Bone marrow (tissue), 2 donors: ENCODE results near the gene RNF5.
"Not testable (repeated sequence)": the region's sequence is repeated elsewhere in the genome, so short reads cannot be mapped to it uniquely, and the experiment has no call there.

Experiments
- DNase-seq, 2 donors: peaks; one replicate each; lab custom pipeline; 2025; lab: John Stamatoyannopoulos, UW

Gene RNF5

GRCh38 chr6:32175711-32176475 lies 2.3 kb upstream of the RNF5 start, which contains the start of gene AGPAT1:
AGPAT1 (minus strand) TSS chr6:32176084; CDS start chr6:32171496, 4,588 bp downstream.
- DNase-seq: peak; percentile 77 to 91

DNA sequence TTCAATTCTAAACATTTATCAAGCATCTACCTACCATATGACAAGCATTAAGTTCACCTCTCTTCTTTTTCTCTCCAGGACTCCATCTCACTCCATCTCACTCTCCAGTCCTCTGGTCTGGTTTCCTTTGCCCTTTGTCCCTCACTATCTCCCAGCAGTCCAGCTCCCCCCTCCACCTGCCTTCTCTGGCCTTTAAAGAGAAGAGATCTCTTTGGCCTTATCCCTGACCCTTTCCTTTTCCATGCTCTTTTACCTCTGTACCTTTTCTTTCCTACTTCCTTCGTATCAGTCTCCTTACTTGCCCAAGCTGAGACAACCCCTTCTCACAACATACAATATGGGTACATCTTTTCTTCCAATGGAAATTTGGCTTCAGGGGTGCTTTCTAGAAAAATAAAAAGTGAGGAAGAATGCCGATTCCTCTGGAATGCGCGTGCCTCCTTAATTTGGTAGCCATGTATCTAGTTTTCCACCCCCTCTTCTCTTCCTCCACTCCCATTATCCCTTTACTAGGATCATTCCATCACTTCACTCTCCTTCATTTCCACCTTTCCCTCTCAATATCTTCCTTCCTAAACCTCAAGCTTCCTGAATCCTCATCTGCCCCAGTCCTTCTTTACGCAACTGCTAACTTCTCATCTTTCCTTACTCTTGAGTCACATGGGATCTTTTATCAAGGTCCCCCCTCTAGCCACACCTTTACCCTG lies 1.6 kb upstream of the RNF5 start:
- no peak for DNase-seq

DNA sequence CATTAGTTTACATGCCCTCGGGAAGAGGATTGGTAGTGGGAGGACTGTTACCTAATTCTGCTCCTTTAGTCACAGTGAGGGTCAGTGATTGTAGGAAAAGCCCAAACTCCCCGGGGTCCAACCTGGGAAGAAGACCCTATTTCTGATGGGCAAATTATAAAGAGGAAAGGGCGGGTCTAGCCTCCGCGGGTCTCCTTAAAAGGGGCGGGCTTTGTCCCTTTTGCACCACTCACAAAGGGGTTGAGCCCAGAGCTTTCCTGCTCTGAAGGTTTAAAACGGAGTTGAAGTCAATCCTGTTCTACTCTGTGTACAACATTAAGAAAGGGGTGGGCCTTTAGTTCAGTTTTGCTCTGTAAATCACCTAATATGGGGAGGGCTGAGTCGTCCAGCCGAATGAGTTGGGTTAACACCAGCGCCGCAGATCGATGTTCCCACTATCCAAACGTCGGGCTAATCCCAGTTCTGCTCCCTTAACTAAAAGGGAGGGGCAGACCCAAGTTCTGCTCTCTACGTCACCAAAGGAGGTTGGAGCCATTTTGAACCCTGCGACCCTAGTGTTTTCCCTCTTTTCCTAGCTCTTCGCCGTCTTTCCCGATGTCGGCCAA lies 920 bp upstream of the RNF5 start:
- no peak for DNase-seq

- DNase-seq: peak in 1 of 2 donors; percentile 43
Measured at GRCh38 chr6:32178547-32179440, 589 bp downstream of the RNF5 start.

GRCh38 chr6:32179766-32180405 lies 1.7 kb downstream of the RNF5 start:
- DNase-seq: no peak

DNA sequence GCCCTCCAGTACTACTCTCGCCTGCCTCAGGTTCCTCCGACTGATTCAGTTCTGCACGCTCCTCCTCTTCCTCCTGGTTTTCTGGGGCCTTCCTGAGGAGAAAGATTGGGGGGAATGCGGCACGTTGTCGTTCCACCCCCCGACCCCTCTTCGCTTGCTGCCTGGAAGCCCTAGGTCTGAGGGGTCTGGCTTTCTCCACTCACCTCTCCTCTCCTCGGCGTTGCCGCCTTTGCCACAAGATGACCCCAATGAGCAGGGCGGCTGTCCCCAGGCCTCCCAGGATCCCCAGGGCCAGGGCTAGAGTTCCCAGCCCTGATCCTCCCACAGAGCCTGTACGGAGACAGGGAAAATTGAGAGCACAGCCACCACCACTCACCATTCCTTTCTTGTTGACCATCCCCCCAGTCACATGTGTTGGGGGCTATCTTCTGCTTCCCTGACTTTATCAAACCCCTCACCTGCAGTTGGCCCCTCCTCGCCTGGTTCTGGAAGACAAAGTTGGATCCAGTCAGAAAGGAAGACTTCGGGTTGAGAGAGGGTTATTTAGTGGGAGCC lies 3.0 kb downstream of the RNF5 start:
- DNase-seq: no peak

GRCh38 chr6:32181915-32182529 lies 3.8 kb downstream of the RNF5 start:
- no peak for DNase-seq

GRCh38 chr6:32182555-32182981 lies 4.4 kb downstream of the RNF5 start:
- DNase-seq: no peak

- no peak for DNase-seq
Measured at GRCh38 chr6:32183030-32183429, 4.8 kb downstream of the RNF5 start.

- DNase-seq: no peak
Measured at GRCh38 chr6:32183483-32184083, 5.4 kb downstream of the RNF5 start.

DNA sequence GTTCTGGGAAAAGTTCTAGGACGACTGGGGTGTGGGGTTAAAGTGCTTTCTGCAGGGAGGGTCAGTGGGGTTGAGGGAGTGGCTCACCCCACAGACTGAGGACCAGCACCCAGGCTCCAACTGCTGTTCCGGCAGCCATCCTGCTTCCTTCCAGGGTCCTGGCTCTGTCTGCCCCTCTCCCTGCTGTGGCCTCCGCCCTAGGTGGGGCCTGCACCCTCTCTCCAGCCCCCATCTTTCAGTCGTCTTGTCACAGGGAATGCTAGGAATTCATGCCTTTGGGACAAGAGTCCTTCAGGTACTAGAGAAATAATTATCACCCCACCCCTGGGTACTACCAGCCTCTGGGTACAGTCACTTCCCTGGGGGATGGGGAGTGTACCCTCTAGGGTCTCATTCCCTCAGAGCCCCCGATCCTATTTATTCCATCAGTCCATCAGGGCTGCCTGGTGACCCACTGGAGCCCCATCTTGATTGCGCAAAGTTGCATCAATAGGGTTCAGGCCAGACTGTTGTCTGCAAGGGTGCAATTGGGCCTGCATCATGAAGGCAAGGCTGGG lies 6.0 kb downstream of the RNF5 start, which contains the start of gene AGER:
Gene AGER (minus strand): TSS at position 170 of the 557 bp plus-strand sequence. CDS start 31 bp downstream, at position 139.
- no peak for DNase-seq

GRCh38 chr6:32185681-32186131 lies 7.5 kb downstream of the RNF5 start:
- DNase-seq: not testable (repeated sequence)

GRCh38 chr6:32186151-32186840 lies 8.1 kb downstream of the RNF5 start:
- not testable (repeated sequence) for DNase-seq

GRCh38 chr6:32187009-32187709 lies 9.0 kb downstream of the RNF5 start:
- DNase-seq: no peak

DNA sequence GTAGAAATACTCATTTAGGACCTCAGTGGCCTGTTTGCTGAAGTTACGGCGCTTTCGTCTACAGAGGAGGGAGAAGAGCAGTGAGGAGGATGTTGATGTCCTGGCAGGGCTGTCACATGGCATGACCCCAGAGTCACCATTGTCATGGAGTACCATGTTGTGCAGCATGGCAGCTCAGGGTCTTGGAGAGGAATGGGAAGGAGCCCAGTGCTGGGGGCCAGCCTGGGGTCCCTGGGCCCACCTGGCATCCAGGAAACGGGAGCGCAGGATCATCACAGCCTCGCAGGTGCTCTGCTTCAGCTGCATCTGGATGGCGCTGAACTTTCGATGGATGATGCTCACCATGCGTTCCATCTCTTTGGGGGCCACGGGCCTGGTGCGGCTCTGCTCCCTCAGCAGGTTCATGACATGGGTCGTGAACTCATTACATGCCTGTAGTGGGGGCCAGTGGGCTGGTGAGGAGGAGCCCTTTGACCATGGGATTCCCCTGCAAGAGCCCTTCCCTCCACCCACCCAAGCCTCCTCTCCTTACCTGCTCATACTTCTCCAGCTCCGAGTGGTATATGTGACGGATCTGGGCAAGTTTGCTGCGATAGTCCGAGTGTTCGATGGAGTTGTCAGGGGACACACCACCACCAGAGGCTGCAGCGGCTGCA lies 9.6 kb downstream of the RNF5 start:
- DNase-seq: not testable (repeated sequence)

GRCh38 chr6:32188381-32189068 lies 10.3 kb downstream of the RNF5 start:
- DNase-seq: no peak

DNA sequence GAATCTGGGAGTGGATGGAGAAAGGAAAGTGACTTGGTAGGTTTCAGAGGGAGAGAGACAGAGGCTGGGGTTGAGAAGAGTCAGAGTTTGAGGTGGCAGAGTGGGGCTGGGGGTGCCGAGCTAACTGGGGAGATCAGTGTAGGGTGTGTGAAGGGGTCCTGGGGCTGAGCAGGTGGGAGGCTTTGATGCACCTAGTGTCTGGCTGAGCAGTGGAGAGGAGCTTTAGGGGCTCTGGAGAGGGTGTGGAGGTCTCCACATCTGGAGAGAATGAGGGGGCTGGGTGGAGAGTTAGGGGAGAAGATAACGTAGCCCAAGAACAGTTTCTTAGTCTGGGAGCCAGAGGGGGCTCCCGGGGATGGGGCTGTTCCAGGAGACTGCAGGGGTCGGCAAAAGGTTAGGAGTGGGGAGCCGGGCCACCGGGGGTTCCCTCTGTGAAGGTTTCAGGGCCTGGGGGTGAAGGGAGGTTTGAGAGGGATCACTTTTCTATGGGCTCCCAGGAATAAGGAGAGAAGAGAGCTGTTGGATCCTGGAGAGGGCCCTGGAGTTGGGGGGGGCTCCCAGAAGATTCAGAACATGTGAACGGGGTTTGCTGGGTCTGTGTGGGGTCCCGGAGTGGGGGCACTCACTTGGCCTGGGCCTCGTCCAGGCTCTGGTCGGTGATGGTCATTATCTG lies 11.0 kb downstream of the RNF5 start:
- DNase-seq: no peak
